Stimulated activated CD8-positive, alpha-beta memory T cell treated with anti-CD3 and anti-CD28 coated beads, Interleukin-7, amount 100 ng/mL, for 4 hours (primary cell): Measurements from ENCODE around the gene SLC11A1.

Experiments
- DNase-seq, 2 donors: peaks; one replicate each; pipeline ENCODE4 v3.0.0-alpha.2; 2020; ENCODE audit warnings: low read depth in 2 of 2

Gene SLC11A1

GRCh38 chr2:218432676-218433365 lies 50.7 kb downstream of the SLC11A1 start:
- DNase-seq = no peak

DNA sequence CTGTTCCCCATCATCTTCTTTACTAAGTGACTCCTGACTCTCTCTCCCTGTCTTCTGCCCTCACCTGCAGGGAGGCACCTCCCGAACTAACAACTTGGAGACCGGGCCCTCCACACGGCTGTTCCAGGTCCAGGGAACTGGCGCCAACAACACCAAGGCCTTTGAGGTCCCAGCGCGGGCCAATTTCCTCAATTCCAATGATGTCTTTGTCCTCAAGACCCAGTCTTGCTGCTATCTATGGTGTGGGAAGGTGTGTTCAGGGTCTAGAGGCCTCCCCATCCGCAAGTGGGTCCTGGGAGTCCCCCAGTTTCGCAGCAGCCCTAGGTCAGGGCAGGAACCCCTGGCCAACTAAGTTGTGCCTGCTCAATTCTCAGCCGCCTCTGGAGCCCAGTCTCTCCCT lies 52.4 kb downstream of the SLC11A1 start:
- DNase-seq = no peak

GRCh38 chr2:218435003-218435982 lies 53.2 kb downstream of the SLC11A1 start:
- DNase-seq = no peak

- DNase-seq = no peak
These were observed 54.9 kb downstream of the SLC11A1 start for GRCh38 chr2:218436992-218437391.

- DNase-seq = no peak
These were observed 55.9 kb downstream of the SLC11A1 start for GRCh38 chr2:218437969-218438368.

GRCh38 chr2:218438596-218438995 lies 56.5 kb downstream of the SLC11A1 start:
- no peak for DNase-seq

- no peak for DNase-seq
These were observed 62.8 kb downstream of the SLC11A1 start for GRCh38 chr2:218444692-218445357.

GRCh38 chr2:218445602-218446001 lies 63.5 kb downstream of the SLC11A1 start:
- no peak for DNase-seq
